ENCODE measurements around the gene DPP7. TPM values are rescaled to one million over a fixed set of nuclear protein-coding genes. Genes with fewer than 3 reads are reported as not detected.

DPP7 gene
- total RNA-seq, 1 experiment from 2014 or later = 291 TPM

DNA sequence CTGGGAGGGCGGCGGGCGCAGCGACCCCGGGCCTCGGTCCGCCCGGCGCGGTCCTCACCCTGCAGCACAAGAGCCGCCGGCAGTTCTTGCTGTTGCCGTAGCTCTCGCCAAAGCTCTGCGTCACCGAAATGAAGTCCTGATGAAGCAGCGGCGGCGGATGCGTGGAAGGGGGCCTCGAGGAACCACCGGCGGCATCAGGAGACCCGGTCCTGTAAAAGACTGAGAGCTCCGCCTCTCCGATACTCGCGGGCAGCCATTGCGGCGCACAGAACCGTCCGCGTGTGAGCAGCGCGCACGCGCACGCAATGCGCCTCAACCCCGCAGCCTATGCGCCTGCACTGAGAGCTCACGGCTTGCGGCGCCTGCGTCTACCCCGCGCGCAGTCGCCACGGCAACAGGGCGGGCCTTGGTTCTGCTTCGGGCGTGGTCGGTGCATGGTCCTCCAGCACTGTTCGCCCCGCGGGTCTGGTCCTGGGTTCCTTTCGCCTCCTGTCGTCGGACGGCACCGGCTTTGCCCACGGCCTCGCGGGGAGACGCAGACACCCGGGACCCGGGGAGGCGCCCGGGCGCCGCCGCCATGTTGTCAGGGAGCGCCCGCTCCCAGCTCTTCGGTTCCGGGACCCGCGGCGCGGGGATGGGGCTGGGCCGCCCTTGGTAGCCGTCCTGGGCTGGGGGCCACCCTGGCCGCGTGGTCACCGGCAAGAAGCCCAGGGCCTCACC, 15.1 kb upstream of the DPP7 start:
- Histone ChIP-seq H3K27me3 (ENCODE audit: insufficient read depth, low read length) (no peaks in the 10 kb centered on the region), H3K9ac (ENCODE audit: low read length) (peak overlapping the region; percentile 97), H3K9me2 (ENCODE audit: insufficient read depth) (no peaks in the 10 kb centered on the region), H4K20me1 (ENCODE audit: insufficient read depth) (0 out of 2 replicates have a peak, but pooled peaks cover 3% of the 10 kb centered on the region), H3K36me3 (ENCODE audit: control insufficient read depth in 1 of 2, insufficient read depth in 2 of 2, low read length in 2 of 2) (no peaks in the 10 kb centered on the region), H3K4me1 (ENCODE audit: control insufficient read depth in 1 of 2, insufficient read depth in 2 of 2, low read length in 2 of 2) (peaks cover 22 to 37% of the 10 kb centered on the region in 2 experiments), H3K4me3 (replicated peaks in 1 of 2; ENCODE audit: low read depth in 1 of 2, low read length in 2 of 2) (peak overlapping the region; percentile 85 to 94), H3K79me2 (ENCODE audit: insufficient read depth, low read length) (peaks cover 31% of the 10 kb centered on the region), H3K9me3 (ENCODE audit: control insufficient read depth in 1 of 2, insufficient read depth in 1 of 2, low read depth in 1 of 2, low read length in 2 of 2) (no peaks in the 10 kb centered on the region), H3K4me2 (ENCODE audit: low read length) (peak overlapping the region; percentile 86), H2AFZ (ENCODE audit: low read depth, low read length, poor library complexity, severe bottlenecking) (no peak overlapping the region), H3K27ac (ENCODE audit: low read depth, low read length) (peak overlapping the region; percentile 89)
- no TSS peak for BruUV-seq (replicated peaks)
- DNase-seq (ENCODE audit: low read depth, low spot score) = peak; percentile 81
- POLR2A ChIA-PET = interaction anchor here (0.8 to 1.6 kb wide), 7 partner anchors 21 to 111 kb away, joined by 3 to 20 read pairs (median 4); partner anchors contain the start of genes MAN1B1, RNF224 and TPRN
- RAD21 ChIA-PET (ENCODE audit: low non-redundant PET in 1 of 2, low total read pairs in 2 of 2, uncharacterized antibody in 2 of 2, unreplicated experiment in 2 of 2) = interaction anchor here in 1 of 2 experiments (1.0 kb wide), 2 partner anchors 97 to 107 kb away, joined by 3 read pairs; partner anchors contain the start of gene RNF224
- CTCF ChIA-PET = interaction anchor here (0.9 to 3.3 kb wide), 5 partner anchors 21 to 107 kb away, joined by 3 to 21 read pairs (median 8); partner anchors contain the start of gene RNF224
- intact Hi-C loops (cut with micrococcal nuclease) = no loop called here
- TF ChIP-seq ELF1 (IDR thresholded peaks at IDR 0.05; ENCODE audit: borderline replicate concordance, low read depth) (no peak), SRF (IDR thresholded peaks at IDR 0.05; ENCODE audit: low read depth) (no peak), MAX (IDR thresholded peaks at IDR 0.05) (peak; percentile 91), POLR2AphosphoS5 (IDR thresholded peaks at IDR 0.05; ENCODE audit: low read depth, low read length) (peak; percentile 96), TCF7L2 (IDR thresholded peaks at IDR 0.05; ENCODE audit: borderline replicate concordance, extremely low read depth, insufficient read depth, insufficient read length) (peak; percentile 47), POLR2A (IDR thresholded peaks at IDR 0.05; ENCODE audit: borderline replicate concordance, extremely low read depth, insufficient read depth, insufficient read length) (peak; percentile 67), ZFX (IDR thresholded peaks at IDR 0.05) (peak; percentile 79; the same call in 1 of the 2 replicates), EGR1 (IDR thresholded peaks at IDR 0.05; ENCODE audit: low read depth) (no peak), YY1 (IDR thresholded peaks at IDR 0.05; ENCODE audit: extremely low read depth, insufficient replicate concordance, low read depth, low read length) (peak; percentile 93), EZH2phosphoT487 (IDR thresholded peaks at IDR 0.05; ENCODE audit: borderline replicate concordance) (no peak)
- TF ChIP-seq, protein P1, sequence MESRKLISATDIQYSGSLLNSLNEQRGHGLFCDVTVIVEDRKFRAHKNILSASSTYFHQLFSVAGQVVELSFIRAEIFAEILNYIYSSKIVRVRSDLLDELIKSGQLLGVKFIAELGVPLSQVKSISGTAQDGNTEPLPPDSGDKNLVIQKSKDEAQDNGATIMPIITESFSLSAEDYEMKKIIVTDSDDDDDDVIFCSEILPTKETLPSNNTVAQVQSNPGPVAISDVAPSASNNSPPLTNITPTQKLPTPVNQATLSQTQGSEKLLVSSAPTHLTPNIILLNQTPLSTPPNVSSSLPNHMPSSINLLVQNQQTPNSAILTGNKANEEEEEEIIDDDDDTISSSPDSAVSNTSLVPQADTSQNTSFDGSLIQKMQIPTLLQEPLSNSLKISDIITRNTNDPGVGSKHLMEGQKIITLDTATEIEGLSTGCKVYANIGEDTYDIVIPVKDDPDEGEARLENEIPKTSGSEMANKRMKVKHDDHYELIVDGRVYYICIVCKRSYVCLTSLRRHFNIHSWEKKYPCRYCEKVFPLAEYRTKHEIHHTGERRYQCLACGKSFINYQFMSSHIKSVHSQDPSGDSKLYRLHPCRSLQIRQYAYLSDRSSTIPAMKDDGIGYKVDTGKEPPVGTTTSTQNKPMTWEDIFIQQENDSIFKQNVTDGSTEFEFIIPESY (IDR thresholded peaks at IDR 0.05; ENCODE audit: extremely low read depth, insufficient replicate concordance, low read length) = peak; percentile 31
- ATAC-seq = peak; percentile 97
